D341Med (cell line): ENCODE results near the gene FCN3.

Experiments
- DNase-seq: peaks from one replicate; pipeline ENCODE4 v3.0.0; 2012; ENCODE audit warnings: low spot score

Gene FCN3

DNA sequence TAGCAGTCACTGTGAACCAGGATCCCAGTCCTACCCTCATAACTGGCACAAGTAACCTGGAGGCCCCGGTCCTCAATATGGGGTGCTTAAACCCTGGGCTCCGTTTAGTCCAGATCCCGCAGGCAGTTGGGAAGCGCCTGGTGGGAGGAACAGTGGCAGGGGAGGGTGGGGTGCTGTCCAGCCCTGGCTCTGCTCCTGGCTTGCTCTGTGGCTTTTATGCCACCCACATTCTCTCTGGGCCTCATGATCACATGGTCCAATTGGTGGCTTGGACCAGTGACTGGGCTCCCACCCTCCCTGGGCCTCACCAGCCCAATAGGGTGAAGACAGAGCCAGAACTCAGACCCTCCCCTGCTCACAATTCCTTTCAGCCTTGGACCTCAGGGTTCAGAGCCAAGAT, 5.6 kb upstream of the FCN3 start:
- DNase-seq: no peak

DNA sequence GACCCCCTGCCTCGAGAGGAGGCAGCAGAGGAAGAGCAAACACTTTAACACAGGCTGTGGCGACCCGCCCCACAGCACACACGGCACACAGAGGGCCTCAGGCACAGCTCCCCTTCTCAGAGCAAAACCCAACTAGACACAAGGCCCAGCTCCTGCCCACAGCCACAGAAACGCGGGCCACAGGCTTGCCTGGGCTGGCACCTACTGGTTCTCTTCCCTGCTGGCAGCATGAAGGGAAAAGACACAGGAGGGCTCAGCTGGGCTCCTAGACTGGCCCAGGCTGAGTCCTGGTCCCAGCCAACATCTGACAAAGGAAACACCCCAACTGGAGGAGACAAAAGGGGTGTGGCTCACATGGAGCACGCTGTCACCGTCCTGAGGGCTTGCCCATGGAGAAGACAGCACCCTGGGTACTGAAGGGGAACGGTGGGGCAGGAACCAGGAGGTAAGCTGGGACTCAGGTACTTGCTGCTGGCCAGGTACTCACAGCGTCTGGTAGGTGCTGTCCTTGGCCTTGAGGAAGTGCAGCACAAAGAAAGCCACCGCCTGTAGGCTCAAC, 5.0 kb upstream of the FCN3 start:
- DNase-seq: no peak

DNA sequence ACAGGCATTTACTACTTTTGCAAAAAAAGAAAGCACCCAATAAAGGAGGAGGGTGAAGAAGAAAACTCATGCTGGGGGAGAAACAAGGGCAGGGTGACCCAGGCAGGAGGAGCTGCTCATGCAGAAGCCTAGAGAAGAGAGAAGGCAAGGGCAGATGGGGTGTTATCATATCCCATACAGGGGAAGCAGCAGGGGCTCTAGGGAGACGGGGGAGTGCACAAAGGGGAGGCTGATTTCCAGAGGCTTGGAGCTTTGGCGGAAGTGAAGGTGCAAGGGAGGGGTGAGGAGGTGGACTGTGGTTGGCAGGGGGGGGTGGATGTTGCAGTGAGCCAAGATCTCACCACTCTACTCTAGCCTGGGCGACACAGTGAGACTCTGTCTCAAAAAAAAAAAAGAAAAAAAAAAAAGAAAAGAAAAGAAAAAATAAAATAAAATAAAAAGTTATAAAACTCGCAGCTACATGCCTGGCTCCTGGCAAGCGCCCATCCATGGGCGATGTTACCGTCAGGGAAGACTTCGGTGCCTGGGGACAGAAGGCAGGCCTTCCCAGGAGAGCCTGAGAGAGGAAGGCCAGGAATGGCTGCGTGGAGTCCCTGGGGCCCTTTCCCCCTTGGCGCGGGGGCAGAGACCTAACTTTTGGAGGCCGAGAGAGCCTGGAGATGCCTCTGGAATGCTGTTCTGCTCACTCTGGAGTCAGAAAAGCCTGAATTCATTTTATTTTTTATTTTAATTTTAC, 3.3 kb upstream of the FCN3 start:
- no peak for DNase-seq

DNA sequence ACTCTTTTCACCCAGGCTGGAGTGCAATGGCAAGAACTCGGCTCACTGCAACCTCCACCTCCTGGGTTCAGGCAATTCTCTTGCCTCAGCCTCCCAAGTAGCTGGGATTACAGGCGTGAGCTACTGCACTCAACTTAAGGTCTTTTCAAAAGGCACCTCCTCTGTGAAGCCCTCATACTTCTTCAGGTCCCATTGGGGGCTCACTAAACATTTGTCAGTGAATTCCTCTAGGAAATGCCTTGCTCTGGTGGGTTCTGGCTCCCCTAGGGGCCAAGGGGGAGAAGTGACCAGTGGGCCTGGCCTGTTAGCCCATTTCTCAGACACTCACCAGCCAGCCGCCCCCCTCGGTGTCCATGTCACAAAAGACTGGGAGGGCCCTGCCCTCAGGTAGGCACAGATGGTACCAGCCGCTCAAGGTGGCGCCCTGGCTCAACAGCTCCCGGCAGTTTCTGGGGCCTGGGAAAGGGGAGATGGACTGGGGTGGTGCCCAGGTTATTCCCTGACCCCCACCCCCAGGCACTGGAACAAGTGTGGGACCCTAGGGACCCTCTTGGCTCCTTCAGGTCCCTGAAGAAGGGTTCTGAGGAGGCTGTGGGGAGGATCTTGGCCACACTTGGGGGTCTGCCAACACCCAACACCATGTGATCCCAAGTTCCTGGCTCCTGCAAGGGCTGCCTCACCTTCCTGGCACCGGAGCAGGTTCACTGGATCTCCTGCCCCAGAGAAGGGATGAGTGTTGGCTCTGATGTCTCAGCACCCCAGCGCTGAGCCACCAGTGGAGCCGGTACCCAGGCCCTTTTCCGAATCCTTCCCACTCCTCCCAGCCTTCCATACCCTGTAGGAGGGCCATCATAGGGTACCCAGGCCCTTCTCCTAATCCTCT, 1.6 kb downstream of the FCN3 start:
- no peak for DNase-seq

DNA sequence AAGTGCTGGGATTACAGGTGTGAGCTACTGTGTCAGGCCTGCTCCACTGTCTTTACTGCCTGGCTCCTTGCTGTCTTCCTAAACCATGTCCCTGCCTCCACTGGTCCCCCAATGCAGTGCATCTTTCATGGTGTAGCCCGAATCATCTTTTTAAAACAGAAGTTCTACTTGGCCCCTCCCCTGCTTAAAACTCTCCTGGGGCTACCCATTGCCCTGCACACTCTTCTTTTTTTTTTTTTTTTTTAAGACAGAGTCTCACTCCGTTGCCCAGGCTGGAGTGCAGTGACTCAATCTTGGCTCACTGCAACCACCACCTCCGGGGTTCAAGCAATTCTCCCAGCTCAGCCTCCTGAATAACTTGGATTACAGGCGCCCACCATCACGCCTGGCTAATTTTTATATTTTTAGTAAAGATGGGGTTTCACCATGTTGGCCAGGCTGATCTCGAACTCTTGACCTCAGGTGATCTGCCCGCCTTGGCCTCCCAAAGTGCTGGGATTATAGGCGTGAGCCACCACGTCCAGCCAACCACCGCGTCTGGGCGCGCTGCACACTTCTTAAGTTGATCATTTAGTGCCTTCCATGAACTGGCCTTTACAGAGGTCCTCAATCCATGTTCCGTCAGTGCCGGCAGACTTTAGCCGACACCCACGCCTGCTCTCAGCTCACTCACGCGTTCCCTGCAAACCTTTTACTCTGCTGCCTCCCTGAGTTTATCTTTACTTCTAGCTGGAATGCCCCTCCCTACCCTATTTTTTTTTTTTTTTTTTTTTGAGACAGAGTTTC, 2.4 kb downstream of the FCN3 start:
- no peak for DNase-seq

DNA sequence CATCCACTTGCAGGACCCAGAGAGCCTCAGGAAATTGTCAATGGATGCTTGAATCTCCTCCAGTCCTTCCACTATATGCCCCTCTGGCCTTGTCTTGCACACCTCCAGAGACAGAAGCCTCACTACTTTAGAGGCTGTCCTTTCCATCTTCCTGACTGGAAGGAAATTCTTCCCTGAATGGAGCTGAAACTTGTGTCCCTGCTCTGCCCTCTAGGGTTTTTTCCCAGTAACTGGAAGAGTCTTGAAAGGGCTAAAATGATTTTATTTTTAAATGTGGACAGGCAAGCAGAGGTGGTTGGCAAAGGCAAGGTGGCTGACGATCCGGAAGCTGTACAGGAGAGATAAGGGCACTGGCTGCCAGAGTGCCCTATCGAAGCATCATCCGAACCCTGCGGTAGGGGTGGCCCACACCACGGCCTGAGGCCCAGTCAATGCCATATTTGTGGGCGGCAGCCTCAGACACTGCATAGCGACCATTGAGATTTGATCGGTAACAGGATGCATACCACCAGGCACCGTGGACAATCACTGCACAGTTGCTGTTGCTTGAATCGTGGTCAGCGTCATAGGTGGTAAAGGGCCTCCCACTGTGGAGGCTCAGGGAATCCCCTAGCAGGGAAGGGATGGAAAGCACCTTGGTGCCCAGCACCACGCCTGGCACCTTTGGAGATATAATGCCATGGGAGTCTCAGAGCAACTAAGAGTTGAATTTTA, 5.6 kb downstream of the FCN3 start:
- DNase-seq: no peak

DNA sequence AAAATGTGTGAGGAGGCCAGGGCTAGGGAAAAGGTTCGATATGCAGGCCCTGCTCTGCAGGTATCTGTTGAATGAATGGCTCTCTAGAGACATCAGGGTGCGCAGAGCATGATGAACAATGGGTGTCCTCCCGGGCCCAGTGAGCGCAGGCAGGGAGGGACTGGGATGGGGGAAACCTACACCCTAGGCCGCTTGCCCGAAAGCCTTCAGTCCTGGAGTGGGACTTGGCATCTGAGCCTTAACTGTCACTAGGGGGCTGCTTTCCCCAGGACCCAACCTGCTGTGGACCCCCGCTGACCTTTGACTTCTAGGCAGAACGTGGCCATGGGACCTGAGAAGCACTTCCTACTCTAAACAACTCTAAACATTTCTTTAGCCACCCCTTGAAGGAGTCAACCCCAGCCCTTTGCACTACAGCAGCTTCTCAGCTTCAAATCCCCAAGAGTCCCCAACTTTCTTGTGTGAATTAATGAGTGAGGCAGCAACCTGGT, 7.4 kb downstream of the FCN3 start:
- DNase-seq: no peak

DNA sequence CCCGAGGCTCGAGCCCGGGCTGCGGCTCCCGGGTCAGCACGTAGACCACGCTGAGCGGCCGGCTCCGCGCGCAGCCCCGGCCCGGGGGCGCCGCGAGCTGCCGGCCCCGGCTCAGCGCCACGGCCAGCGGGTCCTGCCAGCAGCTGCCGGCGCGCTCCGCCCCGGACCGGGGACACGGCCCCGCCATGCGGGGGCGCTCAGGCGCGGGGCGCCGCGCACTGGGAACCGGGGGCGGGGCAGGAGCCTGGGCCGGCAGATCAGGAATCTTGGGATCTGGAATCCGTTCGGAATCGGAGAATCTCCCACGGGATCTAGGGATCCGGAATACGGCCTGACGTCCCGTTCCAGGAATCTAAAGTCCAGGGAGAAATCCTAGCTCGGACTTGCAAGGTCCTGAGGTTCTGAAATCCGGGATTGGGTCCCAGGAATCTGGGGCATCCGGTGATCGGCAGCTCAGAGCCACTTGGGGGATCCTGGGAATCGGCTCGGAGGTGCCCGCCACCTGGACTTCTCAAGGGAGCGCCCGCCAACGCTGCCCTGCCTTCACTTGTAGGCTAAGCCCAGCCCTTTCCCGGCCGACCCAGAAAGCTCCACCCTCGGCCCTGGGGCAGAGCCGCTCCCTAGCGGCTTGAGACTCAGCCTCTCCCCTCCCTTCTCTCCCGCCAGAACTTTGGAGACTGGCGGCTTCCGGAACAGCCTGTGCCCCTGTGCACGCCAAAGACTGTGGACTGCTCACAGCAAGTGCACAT, 8.0 kb downstream of the FCN3 start, which contains the start of gene MAP3K6:
TSS of gene MAP3K6 (minus strand) at position 551 of the 749 bp plus-strand sequence. CDS start at position 187, 364 bp downstream.
- peak; percentile 89 for DNase-seq

DNA sequence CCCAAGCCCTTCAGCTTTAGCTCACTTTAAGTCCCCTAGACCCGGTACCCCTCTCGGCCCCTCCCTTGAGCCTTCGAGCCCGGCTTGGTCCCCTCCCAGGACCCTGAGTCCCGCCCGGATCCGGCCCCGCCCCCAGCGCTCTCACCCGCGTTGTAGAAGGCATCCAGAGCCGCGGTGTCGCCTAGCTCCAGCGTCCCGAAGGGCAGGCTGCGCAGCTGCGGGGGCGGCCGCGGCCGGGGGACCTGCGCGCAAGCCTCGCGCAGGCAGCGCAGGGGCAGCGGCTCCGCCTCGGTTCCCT, 8.6 kb downstream of the FCN3 start:
- DNase-seq: peak; percentile 83

DNA sequence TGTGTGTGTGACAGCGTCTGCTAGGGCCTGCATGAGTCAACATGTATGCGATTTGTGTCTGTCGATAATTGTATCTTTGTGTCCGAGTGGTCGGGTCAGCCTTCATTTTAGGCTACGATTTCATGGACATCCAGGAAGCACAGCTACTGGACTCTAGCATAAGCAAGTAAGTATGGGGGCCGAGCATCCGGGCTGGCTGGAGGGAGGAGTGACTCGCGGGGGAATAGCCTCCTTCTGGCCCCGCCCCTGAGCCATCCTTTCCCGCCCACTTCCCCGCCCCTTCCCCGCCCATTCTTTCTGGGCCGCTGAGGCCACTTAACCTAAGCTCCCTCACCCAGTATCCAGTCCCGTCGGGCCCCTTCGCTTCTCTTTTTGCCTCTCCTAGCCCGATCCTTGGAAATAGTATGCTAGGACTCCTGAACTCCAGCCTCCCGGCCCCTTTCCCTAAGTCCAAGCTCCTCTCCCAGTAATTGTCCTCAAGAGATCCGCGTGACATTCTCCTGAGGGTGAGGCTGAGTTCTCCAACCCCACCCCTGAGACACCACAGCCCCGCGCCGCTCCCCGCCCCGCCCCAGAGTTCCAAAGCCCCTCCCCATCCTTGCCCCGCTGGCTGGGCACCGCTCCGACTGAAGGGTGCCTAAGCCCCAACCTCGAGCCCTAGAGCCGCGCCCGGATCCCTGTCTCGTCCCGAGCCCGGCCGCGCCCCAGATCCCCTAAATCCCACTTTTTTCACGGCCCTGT, 9.1 kb downstream of the FCN3 start:
- peak; percentile 90 for DNase-seq

DNA sequence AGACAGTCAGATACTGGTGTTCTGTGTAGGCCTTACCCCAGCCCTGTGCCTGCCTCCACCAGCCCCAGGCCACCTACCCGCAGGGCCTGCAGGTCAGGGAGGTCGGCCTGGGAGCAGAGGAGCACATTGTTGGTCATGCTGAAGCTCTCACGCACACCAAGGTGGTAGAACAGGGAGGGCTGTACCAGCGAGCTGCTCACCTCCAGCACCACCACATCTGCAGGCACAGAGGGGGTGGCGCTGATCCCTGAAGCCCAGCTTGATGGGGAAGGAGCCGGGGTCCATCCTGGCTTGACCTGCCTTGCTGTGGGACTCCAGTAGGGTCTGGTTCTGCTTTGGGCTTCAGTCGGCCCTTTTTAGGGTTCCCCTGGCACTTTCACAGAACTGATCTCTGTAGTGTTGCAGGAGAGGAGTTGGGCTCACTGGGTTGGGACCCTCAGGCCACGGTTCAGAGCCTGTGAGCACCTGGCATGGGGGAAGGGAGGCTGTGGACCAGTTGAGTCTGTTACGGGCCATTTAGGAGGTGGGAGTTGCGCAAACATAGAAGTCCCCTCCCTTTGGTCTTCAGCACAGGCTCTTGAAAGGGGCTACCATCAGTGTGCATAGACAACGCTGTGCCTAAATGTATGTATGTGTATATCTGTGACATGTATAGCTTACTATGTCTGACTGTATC, 9.8 kb downstream of the FCN3 start:
- DNase-seq: no peak

DNA sequence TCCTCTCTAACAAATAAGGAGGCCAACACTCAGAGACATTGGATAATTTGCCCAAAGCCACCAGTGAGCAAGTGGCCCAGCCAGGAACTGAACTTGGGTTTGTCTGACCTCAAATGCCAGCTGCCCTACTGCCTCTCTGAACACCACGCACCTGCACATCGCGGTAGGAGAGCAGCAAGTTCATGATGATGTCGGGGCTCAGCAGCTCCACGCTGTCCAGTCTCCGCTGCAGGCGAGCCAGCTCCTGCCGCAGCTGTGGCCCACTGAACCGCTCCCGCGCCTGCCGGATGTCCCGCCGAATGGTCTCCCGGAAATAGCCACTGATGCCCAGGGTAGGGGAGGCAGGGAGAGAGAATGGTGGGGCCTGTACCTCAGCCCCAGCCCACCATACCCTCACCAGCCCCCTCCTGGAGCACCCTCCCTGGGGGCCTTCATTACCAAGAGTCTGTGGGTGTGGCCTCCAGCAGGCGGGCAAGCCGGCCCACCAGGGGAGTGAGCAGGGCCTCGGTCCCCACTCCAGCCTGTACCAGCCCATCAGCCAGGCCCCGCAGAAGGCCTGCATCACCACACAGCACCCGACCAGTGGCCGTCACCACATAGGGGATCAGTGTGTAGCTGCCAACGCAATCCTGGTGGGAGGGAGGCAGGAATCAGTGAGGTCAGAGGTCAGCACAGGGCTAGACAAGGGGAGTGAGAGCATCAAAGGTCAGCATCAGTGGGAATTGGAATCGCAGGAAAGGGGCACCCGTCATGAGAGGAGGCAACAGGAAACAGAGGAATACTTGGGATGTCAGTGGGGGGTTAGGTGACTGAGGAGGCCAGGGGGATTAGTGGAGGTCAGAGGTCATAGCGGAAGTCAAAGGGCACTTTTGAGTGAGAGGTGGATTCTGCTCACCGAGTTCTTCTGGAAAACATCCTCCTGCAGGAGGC, 10.6 kb downstream of the FCN3 start:
- no peak for DNase-seq

DNA sequence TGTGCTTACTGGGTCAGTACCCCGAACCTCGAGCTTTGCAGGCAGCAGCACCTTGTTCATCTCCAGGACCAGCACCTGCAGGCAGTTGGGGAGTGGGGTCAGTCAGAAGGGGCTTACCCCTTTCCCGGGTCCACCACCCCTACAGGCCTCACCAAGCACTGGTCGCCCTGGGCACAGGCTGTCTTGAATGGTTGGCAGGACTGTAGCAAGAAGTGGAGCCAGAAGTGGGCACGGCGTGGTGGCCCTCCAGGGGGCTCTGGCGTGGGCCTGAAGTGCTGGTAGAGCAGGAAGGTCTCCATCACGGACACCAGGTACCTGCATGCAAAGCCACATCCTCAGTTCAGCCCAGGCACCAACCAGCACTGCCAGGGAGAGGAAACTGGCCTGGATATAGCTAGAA, 13.1 kb downstream of the FCN3 start:
- no peak for DNase-seq

DNA sequence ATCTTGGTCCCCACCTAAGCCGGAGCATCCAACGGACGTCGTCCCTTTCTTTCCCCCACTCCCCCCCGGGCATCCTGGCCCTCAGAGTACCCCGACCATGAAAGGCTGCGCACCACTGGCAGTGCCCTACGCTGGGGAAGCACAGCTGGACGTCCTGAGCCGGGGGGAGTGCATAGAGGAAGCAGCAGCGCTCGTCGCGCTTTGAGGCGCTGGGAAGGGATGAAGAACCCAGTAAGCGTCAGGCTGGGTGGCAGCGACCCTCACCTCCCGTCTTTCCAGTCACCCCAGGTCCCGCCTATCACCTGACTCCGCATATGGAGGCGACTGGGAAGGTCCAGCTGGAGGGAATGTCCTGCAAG, 13.6 kb downstream of the FCN3 start:
- DNase-seq: no peak

DNA sequence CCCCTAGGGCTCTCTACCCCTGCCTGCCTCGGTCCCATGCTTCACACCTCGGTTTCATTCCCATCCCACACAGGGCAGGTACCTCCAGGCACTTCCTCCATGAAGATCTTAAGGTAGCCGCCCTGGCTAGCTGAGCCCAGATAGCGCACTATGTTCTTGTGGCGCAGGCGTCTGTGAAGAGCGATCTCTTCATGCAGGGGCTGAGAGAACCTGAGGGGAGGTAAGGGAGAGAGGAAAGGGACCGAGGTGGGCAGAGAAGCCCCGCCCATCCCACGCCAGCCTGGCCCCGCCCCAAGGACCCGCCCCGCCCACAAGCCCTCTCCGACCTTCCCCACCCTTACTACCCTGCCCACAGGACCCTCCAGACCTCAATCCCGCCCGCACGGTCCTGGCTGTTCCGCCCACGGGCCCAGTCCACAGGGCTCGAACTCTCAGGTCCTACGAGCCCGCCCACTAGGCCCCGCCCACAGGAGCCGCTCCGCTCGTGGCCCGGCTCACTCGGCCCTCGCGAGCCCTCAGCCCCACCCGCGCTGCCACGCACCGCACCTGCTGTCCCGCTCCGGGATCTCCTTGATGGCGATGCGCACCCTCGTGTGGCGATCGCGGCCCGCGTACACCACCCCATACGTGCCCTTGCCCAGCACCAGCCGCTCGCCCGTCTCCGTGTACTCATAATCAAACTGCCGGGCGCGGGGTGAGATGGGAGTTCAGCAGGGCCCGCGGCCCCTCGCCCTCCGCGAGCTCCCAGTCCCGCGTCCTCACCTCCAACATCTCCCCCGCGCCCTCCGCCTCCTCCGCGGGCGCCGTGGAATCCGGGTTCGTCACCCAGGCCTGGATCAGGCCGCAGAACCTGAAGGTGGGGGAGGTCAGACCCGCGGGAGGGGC, 14.2 kb downstream of the FCN3 start:
- no peak for DNase-seq

DNA sequence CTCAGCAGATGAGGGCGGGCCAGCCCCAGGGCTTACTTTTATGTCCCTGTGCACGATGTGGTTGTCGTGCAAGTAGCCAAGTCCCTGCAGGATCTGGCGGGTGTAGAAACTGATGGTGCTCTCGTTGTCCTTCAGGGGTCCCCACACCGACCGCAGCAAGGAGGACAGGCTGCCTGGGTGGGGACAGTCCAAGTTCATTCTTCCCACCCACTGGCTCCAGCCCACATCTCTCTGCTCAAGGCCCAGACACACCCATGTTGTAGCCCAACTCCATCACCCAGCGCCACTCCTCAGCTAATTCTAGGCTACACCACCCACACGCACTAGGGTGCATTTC, 14.8 kb downstream of the FCN3 start:
- no peak for DNase-seq

DNA sequence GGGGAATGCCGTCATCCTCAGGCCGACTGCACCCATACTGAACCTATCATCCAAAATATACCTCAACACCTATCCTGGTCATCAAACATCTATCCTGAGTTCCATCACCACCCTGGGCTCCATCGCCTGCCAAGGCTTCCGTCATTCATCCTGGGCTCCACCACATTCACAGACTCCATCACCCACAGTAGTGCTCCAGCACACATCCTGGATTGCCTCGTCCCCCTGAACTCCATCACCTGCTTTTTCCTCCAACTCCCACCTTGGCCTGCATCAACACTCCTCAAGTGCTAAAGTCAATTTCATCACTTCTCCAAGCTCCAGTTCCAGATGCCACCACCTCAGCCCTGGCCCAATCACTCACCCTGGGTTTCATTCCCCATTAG, 15.7 kb downstream of the FCN3 start:
- DNase-seq: no peak
